GM12873 (cell line): ENCODE measurements around the gene AP1S2.

Experiments used
- CTCF ChIP-seq: IDR thresholded peaks from 2 replicates; pipeline ENCODE4 v1.5.1; 2012; ENCODE audit warnings: low read depth, mild to moderate bottlenecking, moderate library complexity, low read length, control low read depth; ENCODE audit not compliant: insufficient read depth; ENCODE audit errors: missing control alignments

The AP1S2 gene

GRCh38 chrX:15854712-15855567 lies at the start of gene AP1S2:
TSS of gene AP1S2 (minus strand) at chrX:15854813. CDS start at chrX:15852524, 2,289 bp downstream.
- TF ChIP-seq CTCF, result no peak

GRCh38 chrX:15903186-15903681 lies 48.6 kb upstream of the AP1S2 start:
- no peak for TF ChIP-seq CTCF

GRCh38 chrX:15895334-15895733 lies 40.7 kb upstream of the AP1S2 start:
- TF ChIP-seq CTCF, result no peak

- no peak for TF ChIP-seq CTCF
These were observed 40.1 kb upstream of the AP1S2 start for GRCh38 chrX:15894724-15895123.

GRCh38 chrX:15890463-15890862 lies 35.9 kb upstream of the AP1S2 start:
- TF ChIP-seq CTCF, result no peak

- no peak for TF ChIP-seq CTCF
These were observed 33.4 kb upstream of the AP1S2 start for GRCh38 chrX:15888062-15888461.

- no peak for TF ChIP-seq CTCF
These were observed 28.9 kb upstream of the AP1S2 start for GRCh38 chrX:15883540-15883863.
